Neural cell (in vitro differentiated cells): ENCODE results near the gene NLRC3. TPM values are rescaled to one million over a fixed set of nuclear protein-coding genes. Genes with fewer than 3 reads are reported as not detected.

Experiments used
- H2AFZ ChIP-seq: fragments of 200-600, 300-800 bp; sonication (generic), shearing (Covaris generic); 2 replicates; pipeline ENCODE4 v1.6.0; 2014; ENCODE audit warnings: low read depth, mild to moderate bottlenecking, antibody characterized with exemption, low read length, moderate library complexity
- H3F3A ChIP-seq: fragments of 200-600 bp; shearing (Covaris generic); 2 replicates; pipeline ENCODE4 v1.6.1; 2016; ENCODE audit warnings: mild to moderate bottlenecking, moderate library complexity, mixed read lengths, antibody characterized with exemption, low read length; ENCODE audit not compliant: insufficient read depth, poor library complexity, severe bottlenecking
- H3K27ac ChIP-seq: fragments of 200-600, 300-800 bp; sonication (generic), shearing (Covaris generic); 2 replicates; pipeline ENCODE4 v1.5.1; 2014; ENCODE audit warnings: mild to moderate bottlenecking, low read length, moderate library complexity
- H3K27me3 ChIP-seq: fragments of 300-800, 200-600 bp; sonication (generic), shearing (Covaris generic); 2 replicates; pipeline ENCODE4 v1.6.0; 2014; ENCODE audit warnings: mild to moderate bottlenecking, low read depth, low read length, moderate library complexity; ENCODE audit not compliant: insufficient read depth
- H3K36me3 ChIP-seq: fragments of 300-800, 200-600 bp; sonication (generic), shearing (Covaris generic); 2 replicates; pipeline ENCODE4 v1.5.1; 2014; ENCODE audit warnings: mild to moderate bottlenecking, antibody characterized with exemption, low read length, moderate library complexity; ENCODE audit not compliant: insufficient read depth
- H3K4me2 ChIP-seq: fragments of 300-800, 200-600 bp; sonication (generic), shearing (Covaris generic); 2 replicates; pipeline ENCODE4 v1.6.0; 2014; ENCODE audit warnings: mild to moderate bottlenecking, low read length
- H3K4me3 ChIP-seq: fragments of 300-800, 200-600 bp; sonication (generic), shearing (Covaris generic); 2 replicates; pipeline ENCODE4 v1.5.1; 2014; ENCODE audit warnings: mild to moderate bottlenecking, low read length, moderate library complexity
- H3K79me2 ChIP-seq: fragments of 200-600 bp; shearing (Covaris generic); replicated peaks from 2 replicates; pipeline ENCODE4 v1.6.0; 2014; ENCODE audit warnings: mild to moderate bottlenecking, low read length, moderate library complexity; ENCODE audit not compliant: insufficient read depth
- H3K9ac ChIP-seq: fragments of 300-800, 200-600 bp; sonication (generic), shearing (Covaris generic); 2 replicates; pipeline ENCODE4 v1.6.1; 2016; ENCODE audit warnings: mild to moderate bottlenecking, low read length, mixed read lengths
- H3K9me2 ChIP-seq: fragments of 200-600 bp; shearing (Covaris generic); 2 replicates; pipeline ENCODE4 v1.6.1; 2016; ENCODE audit warnings: mild to moderate bottlenecking, low read length, mixed read lengths; ENCODE audit not compliant: insufficient read depth
- H3K9me3 ChIP-seq: fragments of 200-600, 300-800 bp; sonication (generic), shearing (Covaris generic); 2 replicates; pipeline ENCODE4 v1.6.1; 2016; ENCODE audit warnings: mild to moderate bottlenecking, mixed run types, low read length, moderate library complexity, mixed read lengths
- H4K20me1 ChIP-seq: fragments of 200-600 bp; shearing (Covaris generic); 2 replicates; pipeline ENCODE4 v1.6.1; 2016; ENCODE audit warnings: mild to moderate bottlenecking, mixed run types; ENCODE audit not compliant: insufficient read depth
- CTCF ChIP-seq: fragments of 450-650 bp; IDR thresholded peaks from 2 replicates; pipeline ENCODE4 v1.5.1; 2014; ENCODE audit warnings: antibody characterized with exemption, mild to moderate bottlenecking, moderate library complexity; ENCODE audit not compliant: poor library complexity, severe bottlenecking
- EP300 ChIP-seq: fragments of 450-650 bp; conservative IDR thresholded peaks from 2 replicates; pipeline ENCODE4 v1.6.1; 2014; ENCODE audit warnings: antibody characterized with exemption, mild to moderate bottlenecking, moderate library complexity; ENCODE audit not compliant: poor library complexity, severe bottlenecking
- EZH2 ChIP-seq: fragments of 200-600, 300-800 bp; shearing (Covaris generic), sonication (generic); IDR thresholded peaks from 2 replicates; pipeline ENCODE4 v1.6.1; 2014; ENCODE audit warnings: antibody characterized with exemption, low read length, borderline replicate concordance, mild to moderate bottlenecking; ENCODE audit not compliant: insufficient read depth, poor library complexity, severe bottlenecking
- MXI1 ChIP-seq: fragments of 450-650 bp; conservative IDR thresholded peaks from 2 replicates; pipeline ENCODE4 v1.6.1; 2014; ENCODE audit warnings: antibody characterized with exemption, mild to moderate bottlenecking; ENCODE audit not compliant: poor library complexity, severe bottlenecking
- POLR2AphosphoS5 ChIP-seq: IDR thresholded peaks from 2 replicates; pipeline ENCODE4 v1.6.1; 2012
- RAD21 ChIP-seq: fragments of 450-650 bp; conservative IDR thresholded peaks from 2 replicates; pipeline ENCODE4 v1.6.1; 2014; ENCODE audit warnings: antibody characterized with exemption, mild to moderate bottlenecking, moderate library complexity
- SMC3 ChIP-seq: fragments of 450-650 bp; conservative IDR thresholded peaks from 2 replicates; pipeline ENCODE4 v1.6.1; 2014; ENCODE audit warnings: antibody characterized with exemption, mild to moderate bottlenecking, moderate library complexity; ENCODE audit not compliant: poor library complexity
- TAF1 ChIP-seq: IDR thresholded peaks from 2 replicates; pipeline ENCODE4 v1.6.1; 2012; ENCODE audit warnings: low read depth
- polyA plus RNA-seq: library from polyadenylated mRNA; depleted of rRNA; stranded (reverse); fragments of >200 nt; gene quantifications from 2 replicates; pipeline ENCODE4 v1.2.3, GENCODE V29; 2014
- TF ChIP-seq, protein P1 (sequence below): IDR thresholded peaks from 2 replicates; pipeline ENCODE4 v1.6.1; 2012; ENCODE audit warnings: borderline replicate concordance

Gene NLRC3
- polyA plus RNA-seq, 1 donor from 2014 or later: 0.57 TPM

DNA sequence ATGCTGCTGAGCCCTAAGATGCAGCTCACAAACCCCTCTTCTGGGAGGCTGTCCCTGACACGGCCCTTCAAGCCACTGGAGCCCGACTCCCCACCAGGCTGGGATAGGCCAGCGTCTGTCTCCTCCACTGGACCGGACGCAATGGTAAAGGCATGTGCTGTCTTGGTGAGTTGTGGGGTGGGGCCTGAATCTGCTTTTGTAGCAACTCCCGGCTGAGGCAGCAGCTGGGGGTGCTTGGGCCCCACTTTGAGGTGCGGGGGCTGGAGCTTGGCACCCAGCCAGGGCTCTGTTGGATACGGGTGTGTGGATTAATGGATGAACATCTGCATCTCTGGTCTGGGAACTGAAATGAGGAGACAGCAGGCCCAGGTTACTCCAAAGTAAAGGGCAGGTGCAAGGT, 3.5 kb upstream of the NLRC3 start:
- no peak overlapping the region for H3K4me2 ChIP-seq
- H3K9ac ChIP-seq: no peak overlapping the region
- no peaks in the 10 kb centered on the region for H3K27me3 ChIP-seq
- no peak overlapping the region for H3K27ac ChIP-seq
- no peaks in the 10 kb centered on the region for H3K36me3 ChIP-seq
- no peaks in the 10 kb centered on the region for H4K20me1 ChIP-seq
- no peak overlapping the region for H2AFZ ChIP-seq
- no peak overlapping the region for H3K4me3 ChIP-seq
- no peak for TF ChIP-seq EZH2
- TF ChIP-seq, protein P1, sequence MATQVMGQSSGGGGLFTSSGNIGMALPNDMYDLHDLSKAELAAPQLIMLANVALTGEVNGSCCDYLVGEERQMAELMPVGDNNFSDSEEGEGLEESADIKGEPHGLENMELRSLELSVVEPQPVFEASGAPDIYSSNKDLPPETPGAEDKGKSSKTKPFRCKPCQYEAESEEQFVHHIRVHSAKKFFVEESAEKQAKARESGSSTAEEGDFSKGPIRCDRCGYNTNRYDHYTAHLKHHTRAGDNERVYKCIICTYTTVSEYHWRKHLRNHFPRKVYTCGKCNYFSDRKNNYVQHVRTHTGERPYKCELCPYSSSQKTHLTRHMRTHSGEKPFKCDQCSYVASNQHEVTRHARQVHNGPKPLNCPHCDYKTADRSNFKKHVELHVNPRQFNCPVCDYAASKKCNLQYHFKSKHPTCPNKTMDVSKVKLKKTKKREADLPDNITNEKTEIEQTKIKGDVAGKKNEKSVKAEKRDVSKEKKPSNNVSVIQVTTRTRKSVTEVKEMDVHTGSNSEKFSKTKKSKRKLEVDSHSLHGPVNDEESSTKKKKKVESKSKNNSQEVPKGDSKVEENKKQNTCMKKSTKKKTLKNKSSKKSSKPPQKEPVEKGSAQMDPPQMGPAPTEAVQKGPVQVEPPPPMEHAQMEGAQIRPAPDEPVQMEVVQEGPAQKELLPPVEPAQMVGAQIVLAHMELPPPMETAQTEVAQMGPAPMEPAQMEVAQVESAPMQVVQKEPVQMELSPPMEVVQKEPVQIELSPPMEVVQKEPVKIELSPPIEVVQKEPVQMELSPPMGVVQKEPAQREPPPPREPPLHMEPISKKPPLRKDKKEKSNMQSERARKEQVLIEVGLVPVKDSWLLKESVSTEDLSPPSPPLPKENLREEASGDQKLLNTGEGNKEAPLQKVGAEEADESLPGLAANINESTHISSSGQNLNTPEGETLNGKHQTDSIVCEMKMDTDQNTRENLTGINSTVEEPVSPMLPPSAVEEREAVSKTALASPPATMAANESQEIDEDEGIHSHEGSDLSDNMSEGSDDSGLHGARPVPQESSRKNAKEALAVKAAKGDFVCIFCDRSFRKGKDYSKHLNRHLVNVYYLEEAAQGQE: no peak
- TF ChIP-seq TAF1: no peak
- TF ChIP-seq CTCF: no peak
- TF ChIP-seq MXI1: no peak
- no peak for TF ChIP-seq EP300
- TF ChIP-seq SMC3: no peak
- no peak for TF ChIP-seq RAD21
- no peaks in the 10 kb centered on the region for H3K79me2 ChIP-seq
- H3K9me3 ChIP-seq: no peaks in the 10 kb centered on the region
- no peaks in the 10 kb centered on the region for H3F3A ChIP-seq
- H3K9me2 ChIP-seq: no peaks in the 10 kb centered on the region

- Histone ChIP-seq H3K79me2 (no peaks in the 10 kb centered on the region), H3K27me3 (no peaks in the 10 kb centered on the region), H3K9me3 (no peaks in the 10 kb centered on the region), H3K9ac (no peak overlapping the region), H4K20me1 (no peaks in the 10 kb centered on the region), H3K4me3 (no peak overlapping the region), H3K9me2 (no peaks in the 10 kb centered on the region), H3K36me3 (no peaks in the 10 kb centered on the region), H3K27ac (no peak overlapping the region), H2AFZ (no peak overlapping the region), H3F3A (no peaks in the 10 kb centered on the region), H3K4me2 (no peak overlapping the region)
- TF ChIP-seq, protein P1: no peak
- TF ChIP-seq POLR2AphosphoS5 (no peak), CTCF (no peak), EP300 (no peak), MXI1 (no peak), TAF1 (no peak), SMC3 (no peak), EZH2 (no peak), RAD21 (no peak)
These were observed 3.0 kb upstream of the NLRC3 start for GRCh38 chr16:3580251-3580651.
